ENCODE results near the gene MOK. TPM values are rescaled to one million over a fixed set of nuclear protein-coding genes. Genes with fewer than 3 reads are reported as not detected.
A peak's percentile ranks its signal among the peaks of the same experiment; 100 is the strongest.

Gene MOK
- total RNA-seq, 4 donors from 2014 or later: 9.6 to 18.3 (median 10.7) TPM

DNA sequence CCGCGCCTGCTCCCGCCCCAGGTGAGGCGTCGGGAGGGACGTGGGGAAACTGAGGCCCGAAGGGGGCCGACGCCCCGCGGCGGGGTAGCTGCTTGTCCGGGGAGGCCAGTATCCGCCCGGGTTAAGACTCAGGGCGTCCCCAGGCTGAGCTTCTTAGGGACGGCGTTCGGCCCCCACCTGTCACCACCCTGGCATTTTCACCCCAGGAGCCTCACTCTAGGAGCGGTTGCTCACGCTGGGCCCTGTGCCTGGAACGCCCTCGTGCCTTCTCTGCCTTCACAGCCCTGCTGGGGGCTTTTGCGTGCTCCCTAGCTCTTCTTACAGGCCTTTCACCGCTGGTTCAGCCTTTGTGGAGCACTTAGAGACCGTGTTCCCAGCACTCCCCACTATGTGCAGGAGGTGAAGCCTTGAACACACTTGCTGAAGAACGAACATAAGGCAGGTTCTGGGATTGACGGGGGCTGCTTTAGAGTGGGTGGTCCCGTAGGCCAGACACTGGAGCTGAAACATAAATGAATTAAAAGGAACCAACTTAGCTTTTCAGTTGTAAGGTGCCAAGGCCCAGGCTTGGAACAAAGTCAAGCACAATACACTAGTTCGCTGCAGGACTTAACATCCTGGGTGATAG lies 15.2 kb upstream of the MOK start:
- Histone ChIP-seq H3K4me1 (peaks cover 39 to 69% (median 56%) of the 10 kb centered on the region in 4 donors), H3K27me3 (no peaks in the 10 kb centered on the region), H3K4me3 (peak overlapping the region; percentile 67 to 91 (median 82)), H3K36me3 (peaks cover 0 to 2% (median 0%) of the 10 kb centered on the region in 4 donors), H3K9me3 (no peaks in the 10 kb centered on the region), H3K27ac (replicated peaks in 1 of 4) (peak overlapping the region; percentile 96 to 98 (median 97))
- intact Hi-C loops (cut with DNase I): no loop called here
- WGBS: 7% methylated on average over 20 of the region's 30 CpGs
- peak in 1 of 2 donors; percentile 5 for TF ChIP-seq POLR2AphosphoS5 (IDR thresholded peaks at IDR 0.05)
- no peak for TF ChIP-seq POLR2A (IDR thresholded peaks at IDR 0.05; ENCODE audit: low read depth)
- DNase-seq (ENCODE audit: extremely low spot score): no peak

DNA sequence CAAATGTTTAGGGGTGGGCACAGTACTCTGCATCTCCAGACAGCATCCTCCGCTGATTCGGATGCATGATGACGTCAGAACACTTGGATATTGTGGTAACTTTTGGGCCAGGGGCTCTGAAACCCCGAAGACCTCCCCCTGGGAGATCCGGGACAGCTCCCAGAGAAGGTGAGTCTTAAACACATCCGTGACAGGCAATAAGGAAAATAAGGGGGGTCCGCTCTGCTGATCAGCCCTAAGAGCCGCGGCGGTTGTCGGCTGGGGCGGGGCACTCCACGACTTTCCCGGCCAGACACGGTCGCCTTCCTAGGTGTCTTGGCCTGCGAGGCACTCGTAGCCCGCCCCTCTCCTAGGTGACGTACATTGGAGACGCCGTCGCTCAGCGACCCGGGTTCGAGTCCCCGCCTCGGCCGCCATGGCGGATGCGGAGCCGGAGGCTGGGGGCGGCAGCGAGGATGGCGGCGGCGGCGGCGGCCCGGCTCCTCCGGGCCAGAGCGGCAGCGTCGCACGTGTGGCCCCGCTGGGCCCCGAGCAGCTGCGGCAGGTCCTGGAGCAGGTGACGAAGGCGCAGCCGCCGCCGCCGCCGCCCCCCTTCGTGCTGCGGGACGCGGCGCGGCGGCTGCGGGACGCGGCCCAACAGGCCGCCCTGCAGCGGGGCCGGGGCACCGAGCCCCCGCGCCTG lies 14.5 kb upstream of the MOK start, which contains the start of gene ZNF839:
TSS of gene ZNF839 (plus strand) at position 396 of the 682 bp plus-strand sequence. CDS start at position 416, 20 bp downstream.
- Histone ChIP-seq H3K9me3 (no peaks in the 10 kb centered on the region), H3K27ac (replicated peaks in 1 of 4) (peak within 1 kb of the TSS; percentile 96 to 98 (median 97)), H3K36me3 (peaks cover 0 to 2% (median 0%) of the 10 kb centered on the region in 4 donors), H3K4me1 (peaks cover 39 to 75% (median 60%) of the 10 kb centered on the region in 4 donors), H3K4me3 (peak within 1 kb of the TSS; percentile 67 to 91 (median 82)), H3K27me3 (no peaks in the 10 kb centered on the region)
- intact Hi-C loops (cut with DNase I): loop anchor here (5.0 to 10.0 kb wide), 2 partner anchors 225 to 357 kb away; partner anchors contain the start of gene DYNC1H1
- peak; percentile 97 for DNase-seq (ENCODE audit: extremely low spot score)
- 0% methylated on average over 2 of the region's 71 CpGs for WGBS
- TF ChIP-seq POLR2A (IDR thresholded peaks at IDR 0.05; ENCODE audit: low read depth) (peak; percentile 9), EP300 (IDR thresholded peaks at IDR 0.05) (no peak), POLR2AphosphoS5 (IDR thresholded peaks at IDR 0.05) (peak; percentile 82 to 94)
- TF ChIP-seq, protein P1, sequence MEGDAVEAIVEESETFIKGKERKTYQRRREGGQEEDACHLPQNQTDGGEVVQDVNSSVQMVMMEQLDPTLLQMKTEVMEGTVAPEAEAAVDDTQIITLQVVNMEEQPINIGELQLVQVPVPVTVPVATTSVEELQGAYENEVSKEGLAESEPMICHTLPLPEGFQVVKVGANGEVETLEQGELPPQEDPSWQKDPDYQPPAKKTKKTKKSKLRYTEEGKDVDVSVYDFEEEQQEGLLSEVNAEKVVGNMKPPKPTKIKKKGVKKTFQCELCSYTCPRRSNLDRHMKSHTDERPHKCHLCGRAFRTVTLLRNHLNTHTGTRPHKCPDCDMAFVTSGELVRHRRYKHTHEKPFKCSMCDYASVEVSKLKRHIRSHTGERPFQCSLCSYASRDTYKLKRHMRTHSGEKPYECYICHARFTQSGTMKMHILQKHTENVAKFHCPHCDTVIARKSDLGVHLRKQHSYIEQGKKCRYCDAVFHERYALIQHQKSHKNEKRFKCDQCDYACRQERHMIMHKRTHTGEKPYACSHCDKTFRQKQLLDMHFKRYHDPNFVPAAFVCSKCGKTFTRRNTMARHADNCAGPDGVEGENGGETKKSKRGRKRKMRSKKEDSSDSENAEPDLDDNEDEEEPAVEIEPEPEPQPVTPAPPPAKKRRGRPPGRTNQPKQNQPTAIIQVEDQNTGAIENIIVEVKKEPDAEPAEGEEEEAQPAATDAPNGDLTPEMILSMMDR (IDR thresholded peaks at IDR 0.05): peak in 1 of 3 experiments; percentile 27

DNA sequence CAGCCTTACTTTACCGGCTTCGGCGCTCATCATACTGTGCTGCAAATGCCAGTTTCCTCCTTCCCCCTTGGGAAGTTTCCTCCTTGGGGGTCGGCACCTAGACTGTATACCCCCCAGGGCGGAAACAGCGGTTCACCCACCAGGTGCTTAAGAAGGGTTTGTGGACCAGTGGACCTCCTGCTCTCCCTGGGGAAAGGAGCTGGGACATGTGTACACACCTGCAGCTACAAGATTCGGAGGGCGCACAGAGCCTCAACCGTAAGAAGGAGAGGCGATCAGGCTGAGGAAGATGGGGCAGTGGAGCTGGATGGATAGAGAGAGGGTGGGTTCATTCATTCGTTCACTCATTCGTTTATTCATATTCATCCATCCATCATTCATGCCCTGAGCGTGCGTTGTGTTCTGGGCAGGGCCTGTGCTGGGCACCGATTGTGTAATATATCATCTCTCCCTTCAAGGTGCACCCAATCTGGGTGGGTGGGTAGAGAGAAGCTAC lies 13.9 kb upstream of the MOK start:
- 68% methylated on average over 15 of the region's 15 CpGs for WGBS
- Histone ChIP-seq H3K9me3 (no peaks in the 10 kb centered on the region), H3K27me3 (no peaks in the 10 kb centered on the region), H3K4me1 (peaks cover 41 to 79% (median 64%) of the 10 kb centered on the region in 4 donors), H3K27ac (replicated peaks in 1 of 4) (peak overlapping the region; percentile 96 to 98 (median 97)), H3K36me3 (peaks cover 0 to 2% (median 0%) of the 10 kb centered on the region in 4 donors), H3K4me3 (peak overlapping the region; percentile 67 to 91 (median 82))
- no peak for DNase-seq (ENCODE audit: extremely low spot score)
- TF ChIP-seq EP300 (IDR thresholded peaks at IDR 0.05): no peak
- TF ChIP-seq, protein P1 (IDR thresholded peaks at IDR 0.05): no peak
- TF ChIP-seq POLR2AphosphoS5 (IDR thresholded peaks at IDR 0.05): no peak
- no peak for TF ChIP-seq POLR2A (IDR thresholded peaks at IDR 0.05; ENCODE audit: low read depth)
- intact Hi-C loops (cut with DNase I): loop anchor here (5.0 to 10.0 kb wide), 2 partner anchors 224 to 357 kb away; partner anchors contain the start of gene DYNC1H1

GRCh38 chr14:102317564-102318248 lies 12.7 kb upstream of the MOK start:
- H3K9me3 ChIP-seq: no peaks in the 10 kb centered on the region
- no peak for DNase-seq (ENCODE audit: extremely low spot score)
- intact Hi-C loops (cut with DNase I): loop anchor here (5.0 to 10.0 kb wide), 2 partner anchors 223 to 355 kb away; partner anchors contain the start of gene DYNC1H1
- H3K4me3 ChIP-seq: peak overlapping the region; percentile 50 to 62 (median 56)
- peak overlapping the region; percentile 96 to 98 (median 97) for H3K27ac ChIP-seq (replicated peaks in 1 of 4)
- H3K4me1 ChIP-seq: peaks cover 40 to 74% (median 60%) of the 10 kb centered on the region in 4 donors
- H3K27me3 ChIP-seq: no peaks in the 10 kb centered on the region
- peaks cover 0 to 2% (median 0%) of the 10 kb centered on the region in 4 donors for H3K36me3 ChIP-seq
- 59% methylated on average over 12 of the region's 12 CpGs for WGBS
- TF ChIP-seq EP300 (IDR thresholded peaks at IDR 0.05) (no peak), POLR2AphosphoS5 (IDR thresholded peaks at IDR 0.05) (no peak), POLR2A (IDR thresholded peaks at IDR 0.05; ENCODE audit: low read depth) (no peak)
- TF ChIP-seq, protein P1 (IDR thresholded peaks at IDR 0.05): no peak
